Right lobe of liver (tissue), 4 donors: ENCODE measurements around the gene WSB2.

Experiments used
- POLR2A ChIP-seq: fragments of 450-650 bp; IDR thresholded peaks from one replicate; pipeline ENCODE4 v1.6.1; 2017; ENCODE audit warnings: antibody characterized with exemption, mild to moderate bottlenecking
- TF ChIP-seq, protein P1 (sequence below), 4 donors: fragments of 200-600 bp in 3 of 4; fragments of 450-650 bp in 1 of 4; IDR thresholded peaks; one replicate each; pipeline versions ENCODE4 v1.5.1 to v1.8.0; 2016 to 2022; ENCODE audit warnings: antibody characterized with exemption in 4 of 4, mild to moderate bottlenecking in 2 of 4
- donor health status: DM: no; HTN: no; CAD: no.
- donor health status: DM: no; HTN: no; CAD: no.
- donor health status: DM: no; HTN: yes; CAD: no.

DNA sequence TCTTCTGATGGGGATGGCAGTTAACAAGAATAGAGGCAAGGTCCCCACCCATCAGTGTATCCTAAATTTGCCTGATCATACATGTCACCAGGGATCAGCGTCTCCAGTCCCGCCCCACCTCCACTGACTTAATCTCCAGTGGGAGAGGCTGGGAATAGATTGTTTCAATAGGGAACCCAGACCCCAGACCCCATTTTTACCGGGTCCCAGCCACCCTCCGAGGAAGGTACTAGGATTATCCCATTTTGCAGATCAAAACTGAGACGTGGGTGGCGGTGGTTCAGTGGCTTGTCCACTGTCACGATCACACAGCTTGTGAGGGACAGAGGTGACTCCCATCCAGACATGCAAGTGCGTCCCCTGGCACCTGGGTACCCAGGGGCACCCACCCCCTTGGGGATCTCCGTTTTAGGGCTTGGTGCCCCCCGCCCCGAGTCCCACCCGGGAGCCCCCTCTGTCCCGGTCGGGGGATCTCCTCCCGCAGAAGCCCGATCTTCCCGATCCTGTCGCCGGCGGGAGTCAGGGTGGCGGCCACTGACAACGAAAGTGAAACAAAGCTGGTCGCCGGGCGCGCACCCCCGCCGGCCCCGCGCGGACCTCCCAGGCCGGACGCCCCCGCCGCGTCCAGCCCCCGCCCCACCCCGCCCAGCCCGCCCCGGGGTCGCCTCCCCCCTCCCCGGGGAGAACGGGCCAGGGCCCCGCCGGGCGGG, 523 bp downstream of the WSB2 start:
- TF ChIP-seq, protein P1, sequence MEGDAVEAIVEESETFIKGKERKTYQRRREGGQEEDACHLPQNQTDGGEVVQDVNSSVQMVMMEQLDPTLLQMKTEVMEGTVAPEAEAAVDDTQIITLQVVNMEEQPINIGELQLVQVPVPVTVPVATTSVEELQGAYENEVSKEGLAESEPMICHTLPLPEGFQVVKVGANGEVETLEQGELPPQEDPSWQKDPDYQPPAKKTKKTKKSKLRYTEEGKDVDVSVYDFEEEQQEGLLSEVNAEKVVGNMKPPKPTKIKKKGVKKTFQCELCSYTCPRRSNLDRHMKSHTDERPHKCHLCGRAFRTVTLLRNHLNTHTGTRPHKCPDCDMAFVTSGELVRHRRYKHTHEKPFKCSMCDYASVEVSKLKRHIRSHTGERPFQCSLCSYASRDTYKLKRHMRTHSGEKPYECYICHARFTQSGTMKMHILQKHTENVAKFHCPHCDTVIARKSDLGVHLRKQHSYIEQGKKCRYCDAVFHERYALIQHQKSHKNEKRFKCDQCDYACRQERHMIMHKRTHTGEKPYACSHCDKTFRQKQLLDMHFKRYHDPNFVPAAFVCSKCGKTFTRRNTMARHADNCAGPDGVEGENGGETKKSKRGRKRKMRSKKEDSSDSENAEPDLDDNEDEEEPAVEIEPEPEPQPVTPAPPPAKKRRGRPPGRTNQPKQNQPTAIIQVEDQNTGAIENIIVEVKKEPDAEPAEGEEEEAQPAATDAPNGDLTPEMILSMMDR (IDR thresholded peaks at IDR 0.05): no peak
- TF ChIP-seq POLR2A: no peak
